T-cell (primary cell): ENCODE measurements around the gene ZNF780A. TPM values are rescaled to one million over a fixed set of nuclear protein-coding genes. Genes with fewer than 3 reads are reported as not detected.

Source experiments
- ATAC-seq, 4 experiments: fragments of 200-7000 bp in 3 of 4; fragments of 150-1000 bp in 1 of 4; cut with Tn5 transposase; replicated peaks in 1 of 4; 1 replicate in 3 of 4; 2 replicates in 1 of 4; pipeline ENCODE4 v1.10.0; 2021; ENCODE audit warnings: moderate library complexity in 3 of 4, mild to moderate bottlenecking in 2 of 4, moderate number of reproducible peaks in 1 of 4
- CTCF ChIA-PET, 2 donors: fragments of 300-600 bp; sonication (Branson Sonifier 250); formaldehyde crosslinking; loops; one replicate each; lab custom pipeline; 2022; ENCODE audit warnings: antibody characterized with exemption in 2 of 2; lab: Charles Lee
- POLR2A ChIA-PET, 2 donors: fragments of 300-600 bp; sonication (Branson Sonifier 250); formaldehyde crosslinking; loops; one replicate each; lab custom pipeline; 2022; ENCODE audit warnings: antibody characterized with exemption in 2 of 2; lab: Charles Lee
- DNase-seq, 35 experiments: peaks; one replicate each; pipeline versions ENCODE4 v3.0.0 to v3.0.0-alpha.2; 2013 to 2023
- H3K27ac ChIP-seq: one replicate; pipeline ENCODE4 v1.5.1; 2013; ENCODE audit warnings: low read length
- H3K27me3 ChIP-seq, 2 experiments: replicated peaks in 1 of 2; 1 replicate in 1 of 2; 2 replicates in 1 of 2; pipeline versions ENCODE4 v1.6.1 to v1.7.0; 2013; ENCODE audit warnings: low read length in 1 of 2, mixed read lengths in 1 of 2; ENCODE audit not compliant: control insufficient read depth in 2 of 2, insufficient read depth in 2 of 2; ENCODE audit errors: extremely low read depth in 1 of 2
- H3K36me3 ChIP-seq, 2 donors: 1 replicate in 1 of 2; 2 replicates in 1 of 2; pipeline versions ENCODE4 v1.6.1 to v1.7.0; 2013; ENCODE audit warnings: low read length in 1 of 2; ENCODE audit not compliant: control insufficient read depth in 2 of 2, insufficient read depth in 1 of 2; ENCODE audit errors: extremely low read depth in 1 of 2
- H3K4me1 ChIP-seq, 2 experiments: 1 replicate in 1 of 2; 2 replicates in 1 of 2; pipeline versions ENCODE4 v1.6.1 to v1.7.0; 2013; ENCODE audit warnings: low read length in 2 of 2, mixed read lengths in 1 of 2; ENCODE audit not compliant: insufficient read depth in 2 of 2, control insufficient read depth in 1 of 2; ENCODE audit errors: extremely low read depth in 1 of 2
- H3K4me3 ChIP-seq, 2 donors: 1 replicate in 1 of 2; 2 replicates in 1 of 2; pipeline versions ENCODE4 v1.5.1 to v1.7.0; 2013; ENCODE audit warnings: mild to moderate bottlenecking in 2 of 2, low read length in 1 of 2, moderate library complexity in 1 of 2; ENCODE audit not compliant: control insufficient read depth in 1 of 2; ENCODE audit errors: extremely low read depth in 1 of 2
- H3K9me3 ChIP-seq: 2 replicates; pipeline ENCODE4 v1.7.0; 2013
- H3K27ac Mint-ChIP-seq, 2 donors: one replicate each; pipeline ENCODE4 v1.8.0; 2020 to 2021; ENCODE audit warnings: mild to moderate bottlenecking in 2 of 2, mixed read lengths in 2 of 2
- H3K27me3 Mint-ChIP-seq, 2 donors: one replicate each; pipeline ENCODE4 v1.8.0; 2021 to 2022; ENCODE audit warnings: mixed read lengths in 2 of 2
- H3K36me3 Mint-ChIP-seq: one replicate; pipeline ENCODE4 v1.8.0; 2021; ENCODE audit warnings: mixed read lengths
- H3K4me1 Mint-ChIP-seq, 3 donors: one replicate each; pipeline ENCODE4 v1.8.0; 2020 to 2022; ENCODE audit warnings: mixed read lengths in 3 of 3, mild to moderate bottlenecking in 1 of 3
- H3K4me3 Mint-ChIP-seq, 3 donors: one replicate each; pipeline ENCODE4 v1.8.0; 2020 to 2022; ENCODE audit warnings: mild to moderate bottlenecking in 3 of 3, mixed read lengths in 3 of 3, moderate library complexity in 3 of 3
- H3K9me3 Mint-ChIP-seq, 3 donors: one replicate each; pipeline ENCODE4 v1.8.0; 2020 to 2022; ENCODE audit warnings: mixed read lengths in 3 of 3
- WGBS: methylation state at CpG from one replicate; pipeline ENCODE4 v1.1.5; 2013; ENCODE audit warnings: missing lambda C conversion rate; ENCODE audit not compliant: insufficient coverage; 5-methylcytosine and 5-hydroxymethylcytosine counted together
- total RNA-seq, 35 experiments: library from RNA in 6 of 35; stranded (reverse) in 6 of 35; fragments of 120-200 nt in 1 of 35; gene quantifications; one replicate each; pipeline versions ENCODE4 v1.2.1 to v1.2.4 and lab custom pipeline; 2013 to 2026

Gene ZNF780A
- total RNA-seq, 5 donors from 2014 or later (not counting 1 experiment from before 2014, with no cell fraction given): 18.2 to 43.0 (median 29.0) TPM

DNA sequence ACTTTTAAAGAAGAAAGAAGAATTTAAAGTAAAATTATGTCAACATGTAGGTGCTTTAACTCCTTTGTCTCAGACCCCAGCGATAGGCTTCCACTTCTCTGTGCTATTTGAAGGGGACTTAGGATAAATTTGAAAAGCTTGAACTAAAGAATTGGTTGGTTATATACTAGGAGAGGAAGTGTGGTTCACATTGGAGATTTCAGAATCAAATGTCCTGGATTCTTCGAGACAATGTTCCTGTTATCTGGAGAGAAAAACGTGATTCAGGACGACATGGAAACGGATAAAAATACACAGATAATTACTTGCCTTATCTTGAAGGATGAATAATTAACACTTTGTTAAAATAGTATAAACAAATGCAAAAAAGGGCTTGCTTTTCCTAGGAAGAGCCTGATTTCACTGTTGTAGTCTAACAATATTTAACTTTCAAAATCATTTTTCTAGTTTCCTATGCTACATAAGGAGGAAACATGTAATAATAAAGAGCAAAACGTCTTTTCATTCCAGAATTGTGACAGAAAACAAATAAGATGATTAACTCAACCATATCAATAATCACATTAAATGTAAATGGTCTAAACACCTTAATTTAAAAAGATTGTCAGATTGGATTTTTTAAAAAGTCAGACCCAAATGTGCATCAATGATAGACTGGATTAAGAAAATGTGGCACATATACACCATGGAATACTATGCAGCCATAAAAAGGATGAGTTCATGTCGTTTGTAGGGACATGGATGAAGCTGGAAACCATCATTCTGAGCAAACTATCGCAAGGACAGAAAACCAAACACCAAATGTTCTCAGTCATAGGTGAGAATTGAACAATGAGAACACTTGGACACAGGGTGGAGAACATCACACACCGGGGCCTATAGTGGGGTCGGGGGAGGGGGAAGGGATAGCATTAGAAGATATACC is 724 bp upstream of the ZNF780A start:
- Mint-ChIP-seq H3K4me1 (peaks cover 43 to 49% (median 48%) of the 10 kb centered on the region in 3 donors), H3K36me3 (peaks cover 19% of the 10 kb centered on the region), H3K27me3 (peaks cover 9 to 17% of the 10 kb centered on the region in 2 donors), H3K9me3 (peaks cover 2 to 10% (median 4%) of the 10 kb centered on the region in 3 donors), H3K27ac (peak overlapping the region; percentile 99 to 100), H3K4me3 (peak overlapping the region; percentile 96 to 100 (median 100))
- no peaks in the 10 kb centered on the region for H3K36me3 ChIP-seq
- DNase-seq: no peak
- WGBS: no CpG with 5 or more reads among the region's 10 CpGs
- H3K4me1 ChIP-seq: peaks cover 10 to 12% of the 10 kb centered on the region in 2 experiments
- ATAC-seq: peak in 2 of 4 experiments; percentile 2 to 3
- peak overlapping the region; percentile 91 for H3K27ac ChIP-seq
- no peaks in the 10 kb centered on the region for H3K9me3 ChIP-seq
- peaks cover 0 to 14% of the 10 kb centered on the region in 2 experiments for H3K27me3 ChIP-seq
- CTCF ChIA-PET: interaction anchor here in 1 of 2 donors (1.7 kb wide), 1 partner anchor 121 kb away, joined by 8 read pairs; the partner anchor contains the start of gene PSMC4
- POLR2A ChIA-PET: interaction anchor here in 1 of 2 donors (0.6 kb wide), 2 partner anchors 121 to 144 kb away, joined by 3 to 4 read pairs; partner anchors contain the start of gene PSMC4
- peak overlapping the region; percentile 83 to 98 for H3K4me3 ChIP-seq

DNA sequence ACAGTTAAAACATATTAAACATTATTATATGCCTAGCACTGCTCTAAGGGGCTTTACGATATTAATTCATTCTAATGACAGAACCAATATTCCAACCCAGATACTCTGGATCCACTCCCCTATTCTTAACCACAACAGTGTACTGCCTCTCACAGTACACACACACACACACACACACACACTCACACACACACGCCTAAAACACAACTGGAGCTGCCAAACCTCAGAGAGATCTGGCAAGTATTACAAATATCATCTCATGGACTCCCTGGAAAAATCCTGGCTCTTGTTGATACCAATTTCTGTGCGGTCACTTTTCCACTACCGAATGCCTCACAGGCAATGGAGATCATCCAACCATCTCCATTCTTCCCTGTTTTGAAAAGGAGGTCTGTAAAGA is 1.3 kb downstream of the ZNF780A start:
- Histone ChIP-seq H3K9me3 (no peaks in the 10 kb centered on the region), H3K4me1 (peaks cover 10 to 12% of the 10 kb centered on the region in 2 experiments), H3K27ac (peak overlapping the region; percentile 91), H3K4me3 (peak overlapping the region; percentile 83 to 98), H3K27me3 (no peaks in the 10 kb centered on the region), H3K36me3 (peaks cover 0 to 5% of the 10 kb centered on the region in 2 donors)
- DNase-seq (peak in 1 of 35 experiments; percentile 4), ATAC-seq (no peak)
- ChIA-PET CTCF (no interaction called here), POLR2A (interaction anchor here in 1 of 2 donors (0.5 kb wide), 1 partner anchor 23 kb away, joined by 3 read pairs; no protein-coding TSS in a partner anchor)
- Mint-ChIP-seq H3K27ac (peak overlapping the region; percentile 99 to 100), H3K4me3 (peak overlapping the region; percentile 96 to 100 (median 100)), H3K9me3 (peaks cover 0 to 4% (median 2%) of the 10 kb centered on the region in 3 donors), H3K4me1 (peaks cover 43 to 49% (median 48%) of the 10 kb centered on the region in 3 donors), H3K27me3 (peaks cover 0 to 3% of the 10 kb centered on the region in 2 donors), H3K36me3 (peaks cover 19% of the 10 kb centered on the region)
- WGBS: 94% methylated on average over 2 of the region's 4 CpGs

- peak overlapping the region; percentile 41 to 100 (median 96) for H3K4me3 Mint-ChIP-seq
- Histone ChIP-seq H3K27ac (no peak overlapping the region), H3K27me3 (no peaks in the 10 kb centered on the region), H3K36me3 (peaks cover 4 to 10% of the 10 kb centered on the region in 2 donors), H3K4me1 (peaks cover 10 to 12% of the 10 kb centered on the region in 2 experiments), H3K9me3 (no peaks in the 10 kb centered on the region), H3K4me3 (no peak overlapping the region)
- peaks cover 25% of the 10 kb centered on the region for H3K36me3 Mint-ChIP-seq
- no peak for ATAC-seq
- DNase-seq: no peak
- peaks cover 0 to 4% (median 2%) of the 10 kb centered on the region in 3 donors for H3K9me3 Mint-ChIP-seq
- whole genome bisulfite sequencing: no CpG with 5 or more reads among the region's 5 CpGs
- H3K4me1 Mint-ChIP-seq: peaks cover 43 to 49% (median 48%) of the 10 kb centered on the region in 3 donors
- ChIA-PET POLR2A (interaction anchor here in 1 of 2 donors (0.5 to 0.6 kb wide), 2 partner anchors 976 to 1461 kb away, joined by 3 read pairs; no protein-coding TSS in a partner anchor), CTCF (interaction anchor here in 1 of 2 donors (0.9 kb wide), 1 partner anchor 516 kb away, joined by 3 read pairs; no protein-coding TSS in a partner anchor)
- H3K27me3 Mint-ChIP-seq: no peaks in the 10 kb centered on the region
- peak overlapping the region; percentile 26 to 62 for H3K27ac Mint-ChIP-seq
These were observed 2.3 kb downstream of the ZNF780A start for GRCh38 chr19:40088299-40089047.

DNA sequence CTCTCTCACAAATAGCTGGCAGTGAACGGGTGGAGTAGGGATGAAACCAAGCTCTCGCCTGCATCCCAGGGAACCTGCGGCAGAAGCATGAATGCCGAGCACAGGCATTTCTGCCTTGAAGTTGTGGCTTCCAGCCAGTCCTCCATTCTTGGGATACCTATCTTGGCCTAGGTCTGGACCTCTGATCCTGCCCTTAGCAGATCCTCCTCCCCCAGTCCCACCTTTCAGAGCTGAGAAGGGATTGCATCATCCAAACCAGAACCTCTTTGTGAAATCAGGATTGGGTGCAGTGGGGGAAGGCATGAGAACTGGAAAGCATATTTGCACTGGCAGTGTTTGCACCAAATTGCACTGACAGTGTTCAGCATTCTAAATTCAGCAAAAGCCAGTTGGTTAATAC is 5.8 kb downstream of the ZNF780A start:
- ChIA-PET POLR2A (no interaction called here), CTCF (no interaction called here)
- Histone ChIP-seq H3K27me3 (no peaks in the 10 kb centered on the region), H3K4me3 (no peak overlapping the region), H3K9me3 (no peaks in the 10 kb centered on the region), H3K36me3 (peaks cover 14 to 42% of the 10 kb centered on the region in 2 donors), H3K27ac (no peak overlapping the region), H3K4me1 (peaks cover 6 to 10% of the 10 kb centered on the region in 2 experiments)
- ATAC-seq: no peak
- H3K4me3 Mint-ChIP-seq: no peak overlapping the region
- peaks cover 4 to 10% (median 5%) of the 10 kb centered on the region in 3 donors for H3K9me3 Mint-ChIP-seq
- peaks cover 29 to 32% (median 31%) of the 10 kb centered on the region in 3 donors for H3K4me1 Mint-ChIP-seq
- no peaks in the 10 kb centered on the region for H3K27me3 Mint-ChIP-seq
- 92% methylated on average over 4 of the region's 4 CpGs for WGBS
- H3K36me3 Mint-ChIP-seq: peaks cover 56% of the 10 kb centered on the region
- no peak overlapping the region for H3K27ac Mint-ChIP-seq
- DNase-seq: no peak

- Histone ChIP-seq H3K36me3 (peaks cover 21 to 69% of the 10 kb centered on the region in 2 donors), H3K4me3 (no peak overlapping the region), H3K4me1 (no peaks in the 10 kb centered on the region), H3K9me3 (peaks cover 8% of the 10 kb centered on the region), H3K27ac (no peak overlapping the region), H3K27me3 (no peaks in the 10 kb centered on the region)
- Mint-ChIP-seq H3K36me3 (peaks cover 79% of the 10 kb centered on the region), H3K4me3 (no peak overlapping the region), H3K27ac (peak overlapping the region in 1 of 2 donors; percentile 66), H3K27me3 (no peaks in the 10 kb centered on the region), H3K9me3 (peaks cover 31 to 32% (median 31%) of the 10 kb centered on the region in 3 donors), H3K4me1 (no peaks in the 10 kb centered on the region)
- ATAC-seq: no peak
- CTCF ChIA-PET: no interaction called here
- no peak for DNase-seq
- POLR2A ChIA-PET: no interaction called here
- WGBS: no CpG with 5 or more reads among the region's 1 CpG
These were observed 9.3 kb downstream of the ZNF780A start for GRCh38 chr19:40081411-40081810.
